K562 (cell line): ENCODE data around the gene ADD1. TPM values are rescaled to one million over a fixed set of nuclear protein-coding genes. Genes with fewer than 3 reads are reported as not detected.

Experiments
- ATAC-seq: fragments of 200-7000 bp; cut with Tn5 transposase; 3 replicates; pipeline ENCODE4 v1.9.1; 2020; ENCODE audit warnings: moderate library complexity
- BruUV-seq: library from RNA; stranded (reverse); fragments of 400-500 nt; replicated peaks from 2 replicates; lab custom pipeline; 2021; lab: Mats Ljungman, UMichigan
- CTCF ChIA-PET: fragments of 300-600 bp; formaldehyde crosslinking; extraction: SDS; loops from one replicate; lab custom pipeline; 2021; ENCODE audit warnings: low intra/inter-chr PET ratio; lab: Yijun Ruan, JAX
- POLR2A ChIA-PET: fragments of 300-600, 350-650 bp; sonication (Branson Sonifier 250); formaldehyde crosslinking; extraction: SDS; loops from one replicate; lab custom pipeline; 2021; ENCODE audit warnings: antibody characterized with exemption, inconsistent platforms; lab: Yijun Ruan, JAX
- DNase-seq, 4 experiments: peaks; one replicate each; pipeline versions ENCODE4 v3.0.0 to v3.0.0-alpha.2; 2011 to 2018; ENCODE audit warnings: low spot score in 3 of 4, mixed read lengths in 3 of 4; ENCODE audit errors: extremely low read depth in 1 of 4
- FAIRE-seq: peaks from 2 replicates; lab custom pipeline; 2011; peaks lifted over from hg19 to GRCh38; lab: Jason Lieb, UNC
- H2AFZ ChIP-seq: 2 replicates; pipeline ENCODE4 v1.6.0; 2011; ENCODE audit warnings: low read depth, low read length, control low read depth, inconsistent platforms
- H3K27ac ChIP-seq: fragments of 200-600 bp; 3 replicates; pipeline ENCODE4 v1.8.0; 2011; ENCODE audit warnings: low read depth, mild to moderate bottlenecking, control low read depth, inconsistent platforms, low read length, moderate library complexity, mixed read lengths; ENCODE audit errors: extremely low read depth
- H3K27me3 ChIP-seq, 2 experiments: fragments of 300-600 bp in 1 of 2; 2 replicates in 1 of 2; 3 replicates in 1 of 2; pipeline versions ENCODE4 v1.6.0 to v1.8.0; 2011; ENCODE audit warnings: inconsistent platforms in 2 of 2, low read length in 2 of 2, mild to moderate bottlenecking in 1 of 2, mixed read lengths in 1 of 2, moderate library complexity in 1 of 2; ENCODE audit not compliant: control insufficient read depth in 2 of 2, insufficient read depth in 2 of 2
- H3K36me3 ChIP-seq: fragments of 300-600 bp; 3 replicates; pipeline ENCODE4 v1.8.0; 2011; ENCODE audit warnings: mild to moderate bottlenecking, low read length, inconsistent platforms; ENCODE audit not compliant: control insufficient read depth, insufficient read depth
- H3K4me1 ChIP-seq, 2 experiments: fragments of 200-600 bp in 1 of 2; replicated peaks in 1 of 2; 2 replicates in 1 of 2; 3 replicates in 1 of 2; pipeline versions ENCODE4 v1.5.1 to v1.8.0; 2011; ENCODE audit warnings: inconsistent platforms in 2 of 2, low read length in 2 of 2, mild to moderate bottlenecking in 1 of 2, mixed read lengths in 1 of 2, moderate library complexity in 1 of 2; ENCODE audit not compliant: control insufficient read depth in 2 of 2, insufficient read depth in 2 of 2
- H3K4me2 ChIP-seq: 2 replicates; pipeline ENCODE4 v1.6.1; 2011; ENCODE audit warnings: low read length, control low read depth, inconsistent platforms, mixed read lengths; ENCODE audit not compliant: insufficient read depth
- H3K4me3 ChIP-seq: fragments of 200-600 bp; sonication (generic), shearing (Covaris generic); 2 replicates; pipeline ENCODE4 v1.5.1; 2016; ENCODE audit warnings: control low read depth, inconsistent platforms
- H3K79me2 ChIP-seq: fragments of 200-600 bp; 3 replicates; pipeline ENCODE4 v1.8.0; 2011; ENCODE audit warnings: low read length, inconsistent platforms; ENCODE audit not compliant: control insufficient read depth, insufficient read depth
- H3K9ac ChIP-seq, 2 experiments: 2 replicates each; pipeline versions ENCODE4 v1.6.0 to v1.6.1; 2011; ENCODE audit warnings: low read depth in 2 of 2, low read length in 2 of 2, control low read depth in 1 of 2, inconsistent platforms in 1 of 2, mild to moderate bottlenecking in 1 of 2, mixed read lengths in 1 of 2; ENCODE audit not compliant: insufficient read depth in 1 of 2
- H3K9me1 ChIP-seq: one replicate; pipeline ENCODE4 v1.6.0; 2011; ENCODE audit warnings: inconsistent platforms, mild to moderate bottlenecking, low read length, moderate library complexity; ENCODE audit not compliant: control insufficient read depth, insufficient read depth
- H3K9me3 ChIP-seq: replicated peaks from 2 replicates; pipeline ENCODE4 v1.5.1; 2011; ENCODE audit warnings: low read depth, low read length, inconsistent platforms; ENCODE audit not compliant: control insufficient read depth, insufficient read depth
- H4K20me1 ChIP-seq: replicated peaks from 2 replicates; pipeline ENCODE4 v1.6.1; 2011; ENCODE audit warnings: low read length, inconsistent platforms, mixed read lengths; ENCODE audit not compliant: control insufficient read depth, insufficient read depth
- CTCF ChIP-seq, 3 experiments: IDR thresholded peaks in 2 of 3; conservative IDR thresholded peaks in 1 of 3; 2 replicates each; pipeline ENCODE4 v1.5.1; 2011 to 2012; ENCODE audit warnings: low read length in 3 of 3, mild to moderate bottlenecking in 3 of 3, control low read depth in 2 of 3, improper control_type of control experiment in 1 of 3, inconsistent platforms in 1 of 3, low read depth in 1 of 3, mixed read lengths in 1 of 3, moderate library complexity in 1 of 3; ENCODE audit not compliant: insufficient read depth in 2 of 3
- FOS ChIP-seq: IDR thresholded peaks from 3 replicates; pipeline ENCODE4 v1.6.1; 2011; ENCODE audit not compliant: insufficient read length; ENCODE audit errors: extremely low read depth
- FOXK1 ChIP-seq: sonication (generic); formaldehyde crosslinking; IDR thresholded peaks from 2 replicates; pipeline ENCODE4 v1.8.0; 2022; ENCODE audit warnings: missing genetic modification reagents, mild to moderate bottlenecking, borderline replicate concordance
- FUS ChIP-seq: fragments of 200-400 bp; formaldehyde crosslinking; optimal IDR thresholded peaks from 2 replicates; pipeline ENCODE3; 2017; ENCODE audit warnings: low read depth, low read length
- GATA2 ChIP-seq: sonication (generic); formaldehyde crosslinking; IDR thresholded peaks from 2 replicates; pipeline ENCODE4 v1.4.0; 2020; ENCODE audit warnings: mild to moderate bottlenecking, missing genetic modification reagents
- GMEB1 ChIP-seq: fragments of 250-450 bp; sonication (Bioruptor Pico); IDR thresholded peaks from 2 replicates; pipeline ENCODE4 v1.4.0; 2020; ENCODE audit warnings: mild to moderate bottlenecking
- SREBF1 ChIP-seq: fragments of 150-350 bp; IDR thresholded peaks from 2 replicates; pipeline ENCODE4 v1.6.1; 2014; ENCODE audit warnings: antibody characterized with exemption, low read depth, low read length, borderline replicate concordance
- STAG1 ChIP-seq: sonication (generic); formaldehyde crosslinking; IDR thresholded peaks from 2 replicates; pipeline ENCODE4 v1.5.0; 2020; ENCODE audit warnings: missing genetic modification reagents, borderline replicate concordance
- TAL1 ChIP-seq: fragments of 450-650 bp; IDR thresholded peaks from 2 replicates; pipeline ENCODE4 v1.6.1; 2016; ENCODE audit warnings: mild to moderate bottlenecking
- ZNF41 ChIP-seq: fragments of 250-450 bp; sonication (Bioruptor Pico); conservative IDR thresholded peaks from 2 replicates; pipeline ENCODE4 v1.4.0; 2020; ENCODE audit warnings: mild to moderate bottlenecking
- ZNF586 ChIP-seq: fragments of 450-650 bp; formaldehyde crosslinking; conservative IDR thresholded peaks from 2 replicates; pipeline ENCODE4 v1.4.0; 2020; ENCODE audit warnings: mild to moderate bottlenecking, moderate library complexity
- ZNF699 ChIP-seq: fragments of 250-450 bp; sonication (Bioruptor Pico); IDR thresholded peaks from 2 replicates; pipeline ENCODE4 v1.8.0; 2021; ENCODE audit warnings: mild to moderate bottlenecking, moderate library complexity; ENCODE audit not compliant: insufficient replicate concordance
- WGBS: fragments of 100-300 bp; shearing (Covaris generic); methylation state at CpG from one replicate; pipeline ENCODE4 v1.1.6; 2016; ENCODE audit warnings: low coverage, mixed read lengths; ENCODE audit not compliant: insufficient coverage; ENCODE audit errors: missing lambda C conversion rate; 5-methylcytosine and 5-hydroxymethylcytosine counted together
- in situ Hi-C: fragments of 300-500 bp; cut with MboI; formaldehyde crosslinking; loops from 4 replicates; pipeline ENCODE4 v1.15.0; 2018; ENCODE audit warnings: inconsistent platforms, mixed read lengths
- intact Hi-C: fragments of 100-400 bp; cut with micrococcal nuclease; formaldehyde crosslinking; loops from 2 replicates; pipeline ENCODE4 v1.14.2; 2022
- polyA plus RNA-seq, 8 experiments: library from polyadenylated mRNA; depleted of rRNA in 4 of 8; stranded (reverse) in 5 of 8; unstranded in 3 of 8; fragments of >200 nt; fragmentation: Nextera tagmentation in 2 of 8; fragmentation: Illumina TruSeq in 1 of 8; extraction: Ambion mirVana in 2 of 8; extraction: Trizol in 1 of 8; gene quantifications; 2 replicates each; pipeline versions ENCODE4 v1.2.1 to v1.2.3, GENCODE V29; 2011 to 2014; ENCODE audit warnings: inconsistent platforms in 1 of 8, missing spikeins in 1 of 8
- total RNA-seq, 7 experiments: library from RNA; depleted of rRNA in 6 of 7; stranded (reverse); fragments of >200 nt in 6 of 7; fragmentation: Illumina TruSeq in 2 of 7; extraction: Trizol in 2 of 7; gene quantifications; 2 replicates each; pipeline versions ENCODE4 v1.2.1 to v1.2.3, GENCODE V29; 2011 to 2021; ENCODE audit warnings: low replicate concordance in 1 of 7
- TF ChIP-seq, protein P1 (sequence below), 2 experiments: fragments of 450-650 bp in 1 of 2; IDR thresholded peaks; 2 replicates each; pipeline ENCODE4 v1.6.1; 2011 to 2017; ENCODE audit warnings: low read depth in 2 of 2, antibody characterized with exemption in 1 of 2, borderline replicate concordance in 1 of 2, low read length in 1 of 2, mild to moderate bottlenecking in 1 of 2, mixed read lengths in 1 of 2; ENCODE audit not compliant: control insufficient read depth in 1 of 2

ADD1 gene
- total and polyA plus RNA-seq, 9 of the 15 experiments (the other 6 are each of a cell fraction or from before 2014, with no cell fraction given): 17.5 to 153 (median 74.0) TPM

DNA sequence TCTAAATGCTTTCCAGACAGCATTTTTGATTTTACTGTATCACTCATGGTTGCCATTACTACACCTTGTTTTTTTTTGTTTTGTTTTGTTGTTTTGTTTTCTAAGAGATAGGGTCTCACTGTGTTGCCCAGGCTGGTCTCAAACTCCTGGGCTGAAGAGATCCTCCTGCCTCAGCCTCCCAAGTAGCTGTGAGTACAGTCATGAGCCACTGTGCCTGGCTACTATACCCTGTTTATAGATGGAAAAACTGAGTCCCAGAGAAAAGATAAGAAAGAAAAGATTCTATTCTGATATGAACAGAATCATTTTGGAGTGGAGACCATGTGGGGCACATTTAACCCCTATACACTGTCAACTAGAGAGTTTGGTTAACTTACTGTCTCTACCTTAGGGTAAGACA is 20.0 kb downstream of the ADD1 start (continued):
- TF ChIP-seq, protein P1, sequence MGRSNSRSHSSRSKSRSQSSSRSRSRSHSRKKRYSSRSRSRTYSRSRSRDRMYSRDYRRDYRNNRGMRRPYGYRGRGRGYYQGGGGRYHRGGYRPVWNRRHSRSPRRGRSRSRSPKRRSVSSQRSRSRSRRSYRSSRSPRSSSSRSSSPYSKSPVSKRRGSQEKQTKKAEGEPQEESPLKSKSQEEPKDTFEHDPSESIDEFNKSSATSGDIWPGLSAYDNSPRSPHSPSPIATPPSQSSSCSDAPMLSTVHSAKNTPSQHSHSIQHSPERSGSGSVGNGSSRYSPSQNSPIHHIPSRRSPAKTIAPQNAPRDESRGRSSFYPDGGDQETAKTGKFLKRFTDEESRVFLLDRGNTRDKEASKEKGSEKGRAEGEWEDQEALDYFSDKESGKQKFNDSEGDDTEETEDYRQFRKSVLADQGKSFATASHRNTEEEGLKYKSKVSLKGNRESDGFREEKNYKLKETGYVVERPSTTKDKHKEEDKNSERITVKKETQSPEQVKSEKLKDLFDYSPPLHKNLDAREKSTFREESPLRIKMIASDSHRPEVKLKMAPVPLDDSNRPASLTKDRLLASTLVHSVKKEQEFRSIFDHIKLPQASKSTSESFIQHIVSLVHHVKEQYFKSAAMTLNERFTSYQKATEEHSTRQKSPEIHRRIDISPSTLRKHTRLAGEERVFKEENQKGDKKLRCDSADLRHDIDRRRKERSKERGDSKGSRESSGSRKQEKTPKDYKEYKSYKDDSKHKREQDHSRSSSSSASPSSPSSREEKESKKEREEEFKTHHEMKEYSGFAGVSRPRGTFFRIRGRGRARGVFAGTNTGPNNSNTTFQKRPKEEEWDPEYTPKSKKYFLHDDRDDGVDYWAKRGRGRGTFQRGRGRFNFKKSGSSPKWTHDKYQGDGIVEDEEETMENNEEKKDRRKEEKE (IDR thresholded peaks at IDR 0.05; ENCODE audit: borderline replicate concordance in 1 of 2, control insufficient read depth in 1 of 2, low read depth in 2 of 2, low read length in 1 of 2): no peak
- TF ChIP-seq ZNF699 (CRISPR knock-in tag): no peak

DNA sequence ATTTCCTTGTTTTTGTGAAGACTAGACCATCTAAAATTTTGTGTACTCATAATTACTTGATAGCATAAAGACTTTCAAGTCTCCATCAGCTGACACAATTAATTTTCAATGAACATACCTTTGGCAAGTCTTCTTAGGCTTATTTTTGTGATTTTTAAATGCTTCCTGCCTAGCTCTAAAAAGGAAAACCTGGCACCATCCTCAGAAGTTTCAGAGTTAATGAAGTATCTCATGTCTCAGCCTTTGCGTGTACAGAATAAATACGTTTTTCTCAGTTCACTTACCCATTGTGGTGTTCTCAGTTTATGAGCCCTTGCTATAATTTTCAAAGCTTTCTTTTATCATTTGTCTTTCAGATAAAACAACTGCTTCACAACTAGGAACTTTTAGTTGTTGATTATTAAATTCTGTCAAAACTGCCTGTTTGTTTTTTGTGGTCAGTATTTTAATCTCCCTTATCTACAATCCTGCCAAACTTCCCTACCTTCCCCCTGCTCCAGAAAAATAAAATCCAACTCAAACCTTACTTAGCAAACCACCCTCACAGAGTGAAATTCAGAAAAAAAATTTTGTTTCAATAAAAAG is 21.6 kb downstream of the ADD1 start:
- Histone ChIP-seq H3K4me2 (no peak overlapping the region), H2AFZ (no peak overlapping the region), H3K9me1 (peaks cover 6% of the 10 kb centered on the region), H3K4me3 (no peak overlapping the region), H3K79me2 (peaks cover 93% of the 10 kb centered on the region), H3K4me1 (peaks cover 30 to 51% of the 10 kb centered on the region in 2 experiments), H3K9ac (no peak overlapping the region), H4K20me1 (peaks cover 71% of the 10 kb centered on the region), H3K27ac (no peak overlapping the region), H3K27me3 (no peaks in the 10 kb centered on the region), H3K9me3 (no peaks in the 10 kb centered on the region), H3K36me3 (peaks cover 8% of the 10 kb centered on the region; the same call in 1 of the 3 replicates)
- CTCF ChIA-PET: no interaction called here
- BruUV-seq: no TSS peak
- no peak for FAIRE-seq
- no peak for ATAC-seq
- DNase-seq: no peak
- in situ Hi-C loops: no loop called here
- intact Hi-C loops: loop anchor here (5.0 kb wide), 1 partner anchor 73 kb away; the partner anchor contains the start of gene SH3BP2
- POLR2A ChIA-PET: interaction anchor here (0.6 to 1.4 kb wide), 2 partner anchors 11 to 16 kb away, joined by 3 read pairs; no protein-coding TSS in a partner anchor
- 45% methylated on average over 2 of the region's 2 CpGs for WGBS
- TF ChIP-seq GATA2: no peak
- no peak for TF ChIP-seq CTCF (IDR thresholded peaks at IDR 0.05 in 2 of 3, conservative IDR thresholded peaks at IDR 0.05 in 1 of 3; ENCODE audit: insufficient read depth in 2 of 3, low read depth in 1 of 3, low read length in 3 of 3)
- TF ChIP-seq FOXK1: no peak
- no peak for TF ChIP-seq STAG1 (CRISPR knock-in tag)
- no peak for TF ChIP-seq FUS
- no peak for TF ChIP-seq SREBF1
- no peak for TF ChIP-seq TAL1
- TF ChIP-seq ZNF699 (CRISPR knock-in tag): no peak
- no peak for TF ChIP-seq GMEB1 (CRISPR knock-in tag)
- no peak for TF ChIP-seq ZNF41 (CRISPR knock-in tag)
- no peak for TF ChIP-seq FOS
- TF ChIP-seq ZNF586 (CRISPR knock-in tag): no peak
